Measurements from ENCODE around the gene AP3B2.

Gene AP3B2

GRCh38 chr15:82640672-82641071 lies 69.0 kb downstream of the AP3B2 start:
- Histone ChIP-seq H3K27me3 (ENCODE audit: control insufficient read depth, insufficient read depth, low read length) (peaks cover 18% of the 10 kb centered on the region), H3K9me3 (ENCODE audit: control insufficient read depth, insufficient read depth, low read length) (no peaks in the 10 kb centered on the region), H3K36me3 (ENCODE audit: control insufficient read depth, insufficient read depth, low read length) (no peaks in the 10 kb centered on the region), H3K9ac (ENCODE audit: low read depth, low read length) (no peak overlapping the region), H3K4me1 (ENCODE audit: control insufficient read depth, insufficient read depth, low read length) (peaks cover 9% of the 10 kb centered on the region), H3K4me3 (ENCODE audit: low read depth, low read length) (no peak overlapping the region), H3K27ac (ENCODE audit: low read depth, low read length) (no peak overlapping the region)

- no peaks in the 10 kb centered on the region for H3K36me3 ChIP-seq (ENCODE audit: control insufficient read depth, insufficient read depth, low read length)
- peaks cover 2% of the 10 kb centered on the region for H3K4me1 ChIP-seq (ENCODE audit: control insufficient read depth, insufficient read depth, low read length)
- H3K9ac ChIP-seq (ENCODE audit: low read depth, low read length), result no peak overlapping the region
- peaks cover 6% of the 10 kb centered on the region for H3K27me3 ChIP-seq (ENCODE audit: control insufficient read depth, insufficient read depth, low read length)
- no peak overlapping the region for H3K4me3 ChIP-seq (ENCODE audit: low read depth, low read length)
- H3K27ac ChIP-seq (ENCODE audit: low read depth, low read length), result no peak overlapping the region
- no peaks in the 10 kb centered on the region for H3K9me3 ChIP-seq (ENCODE audit: control insufficient read depth, insufficient read depth, low read length)
Observed at GRCh38 chr15:82635798-82636197, 73.9 kb downstream of the AP3B2 start.

GRCh38 chr15:82630033-82630432 lies 79.6 kb downstream of the AP3B2 start:
- H3K27ac ChIP-seq (ENCODE audit: low read depth, low read length), result no peak overlapping the region
- no peak overlapping the region for H3K9ac ChIP-seq (ENCODE audit: low read depth, low read length)
- H3K4me3 ChIP-seq (ENCODE audit: low read depth, low read length), result no peak overlapping the region
- H3K4me1 ChIP-seq (ENCODE audit: control insufficient read depth, insufficient read depth, low read length), result no peaks in the 10 kb centered on the region
- H3K9me3 ChIP-seq (ENCODE audit: control insufficient read depth, insufficient read depth, low read length), result no peaks in the 10 kb centered on the region
- no peaks in the 10 kb centered on the region for H3K27me3 ChIP-seq (ENCODE audit: control insufficient read depth, insufficient read depth, low read length)
- H3K36me3 ChIP-seq (ENCODE audit: control insufficient read depth, insufficient read depth, low read length), result no peaks in the 10 kb centered on the region

DNA sequence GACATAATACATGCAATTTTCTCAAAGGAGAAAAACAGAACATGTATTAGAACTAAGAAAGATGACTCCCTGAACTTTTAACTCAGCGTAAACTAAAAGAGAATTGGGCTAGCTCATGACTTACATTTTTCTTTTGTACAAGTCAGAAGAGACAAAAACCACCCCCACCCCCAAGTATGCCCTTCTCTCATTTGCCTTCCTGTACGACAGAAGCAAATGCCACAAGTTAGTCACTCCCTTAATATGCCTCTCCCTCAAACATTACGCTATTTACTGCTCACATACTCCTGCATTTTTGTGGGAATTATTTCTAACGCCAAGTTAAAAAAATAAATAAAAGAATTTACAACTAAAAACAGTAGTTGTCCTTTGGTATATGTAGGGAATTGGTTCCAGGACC lies 84.5 kb downstream of the AP3B2 start:
- Histone ChIP-seq H3K27ac (ENCODE audit: low read depth, low read length) (no peak overlapping the region), H3K36me3 (ENCODE audit: control insufficient read depth, insufficient read depth, low read length) (no peaks in the 10 kb centered on the region), H3K27me3 (ENCODE audit: control insufficient read depth, insufficient read depth, low read length) (no peaks in the 10 kb centered on the region), H3K4me1 (ENCODE audit: control insufficient read depth, insufficient read depth, low read length) (no peaks in the 10 kb centered on the region), H3K9me3 (ENCODE audit: control insufficient read depth, insufficient read depth, low read length) (no peaks in the 10 kb centered on the region), H3K9ac (ENCODE audit: low read depth, low read length) (no peak overlapping the region), H3K4me3 (ENCODE audit: low read depth, low read length) (no peak overlapping the region)

GRCh38 chr15:82624438-82624837 lies 85.2 kb downstream of the AP3B2 start:
- Histone ChIP-seq H3K9ac (ENCODE audit: low read depth, low read length) (no peak overlapping the region), H3K4me3 (ENCODE audit: low read depth, low read length) (no peak overlapping the region), H3K36me3 (ENCODE audit: control insufficient read depth, insufficient read depth, low read length) (no peaks in the 10 kb centered on the region), H3K27me3 (ENCODE audit: control insufficient read depth, insufficient read depth, low read length) (no peaks in the 10 kb centered on the region), H3K27ac (ENCODE audit: low read depth, low read length) (no peak overlapping the region), H3K9me3 (ENCODE audit: control insufficient read depth, insufficient read depth, low read length) (no peaks in the 10 kb centered on the region), H3K4me1 (ENCODE audit: control insufficient read depth, insufficient read depth, low read length) (no peaks in the 10 kb centered on the region)

GRCh38 chr15:82624008-82624407 lies 85.7 kb downstream of the AP3B2 start:
- no peak overlapping the region for H3K27ac ChIP-seq (ENCODE audit: low read depth, low read length)
- H3K9ac ChIP-seq (ENCODE audit: low read depth, low read length), result no peak overlapping the region
- no peaks in the 10 kb centered on the region for H3K9me3 ChIP-seq (ENCODE audit: control insufficient read depth, insufficient read depth, low read length)
- no peaks in the 10 kb centered on the region for H3K4me1 ChIP-seq (ENCODE audit: control insufficient read depth, insufficient read depth, low read length)
- H3K27me3 ChIP-seq (ENCODE audit: control insufficient read depth, insufficient read depth, low read length), result no peaks in the 10 kb centered on the region
- H3K36me3 ChIP-seq (ENCODE audit: control insufficient read depth, insufficient read depth, low read length), result no peaks in the 10 kb centered on the region
- H3K4me3 ChIP-seq (ENCODE audit: low read depth, low read length), result no peak overlapping the region

- no peak overlapping the region for H3K27ac ChIP-seq (ENCODE audit: low read depth, low read length)
- no peak overlapping the region for H3K9ac ChIP-seq (ENCODE audit: low read depth, low read length)
- H3K4me1 ChIP-seq (ENCODE audit: control insufficient read depth, insufficient read depth, low read length), result no peaks in the 10 kb centered on the region
- H3K9me3 ChIP-seq (ENCODE audit: control insufficient read depth, insufficient read depth, low read length), result no peaks in the 10 kb centered on the region
- no peaks in the 10 kb centered on the region for H3K36me3 ChIP-seq (ENCODE audit: control insufficient read depth, insufficient read depth, low read length)
- H3K4me3 ChIP-seq (ENCODE audit: low read depth, low read length), result no peak overlapping the region
- H3K27me3 ChIP-seq (ENCODE audit: control insufficient read depth, insufficient read depth, low read length), result no peaks in the 10 kb centered on the region
Observed at GRCh38 chr15:82621970-82622369, 87.7 kb downstream of the AP3B2 start.

GRCh38 chr15:82613747-82614146 lies 95.9 kb downstream of the AP3B2 start:
- Histone ChIP-seq H3K9me3 (ENCODE audit: control insufficient read depth, insufficient read depth, low read length) (no peaks in the 10 kb centered on the region), H3K36me3 (ENCODE audit: control insufficient read depth, insufficient read depth, low read length) (no peaks in the 10 kb centered on the region), H3K4me3 (ENCODE audit: low read depth, low read length) (no peak overlapping the region), H3K27me3 (ENCODE audit: control insufficient read depth, insufficient read depth, low read length) (no peaks in the 10 kb centered on the region), H3K9ac (ENCODE audit: low read depth, low read length) (no peak overlapping the region), H3K4me1 (ENCODE audit: control insufficient read depth, insufficient read depth, low read length) (no peaks in the 10 kb centered on the region), H3K27ac (ENCODE audit: low read depth, low read length) (no peak overlapping the region)

- Histone ChIP-seq H3K4me3 (ENCODE audit: low read depth, low read length) (no peak overlapping the region), H3K9ac (ENCODE audit: low read depth, low read length) (no peak overlapping the region), H3K27me3 (ENCODE audit: control insufficient read depth, insufficient read depth, low read length) (no peaks in the 10 kb centered on the region), H3K27ac (ENCODE audit: low read depth, low read length) (no peak overlapping the region), H3K9me3 (ENCODE audit: control insufficient read depth, insufficient read depth, low read length) (no peaks in the 10 kb centered on the region), H3K36me3 (ENCODE audit: control insufficient read depth, insufficient read depth, low read length) (no peaks in the 10 kb centered on the region), H3K4me1 (ENCODE audit: control insufficient read depth, insufficient read depth, low read length) (no peaks in the 10 kb centered on the region)
Observed at GRCh38 chr15:82611348-82611747, 98.3 kb downstream of the AP3B2 start.
